ENCODE measurements around the gene CES4A. TPM values are rescaled to one million over a fixed set of nuclear protein-coding genes. Genes with fewer than 3 reads are reported as not detected.
A peak's percentile ranks its signal among the peaks of the same experiment; 100 is the strongest.

The CES4A gene
- total and polyA plus RNA-seq, 9 of the 15 experiments (the other 6 are each of a cell fraction or from before 2014, with no cell fraction given), result 0.09 to 0.13 (median 0.11) TPM; not detected in 6

DNA sequence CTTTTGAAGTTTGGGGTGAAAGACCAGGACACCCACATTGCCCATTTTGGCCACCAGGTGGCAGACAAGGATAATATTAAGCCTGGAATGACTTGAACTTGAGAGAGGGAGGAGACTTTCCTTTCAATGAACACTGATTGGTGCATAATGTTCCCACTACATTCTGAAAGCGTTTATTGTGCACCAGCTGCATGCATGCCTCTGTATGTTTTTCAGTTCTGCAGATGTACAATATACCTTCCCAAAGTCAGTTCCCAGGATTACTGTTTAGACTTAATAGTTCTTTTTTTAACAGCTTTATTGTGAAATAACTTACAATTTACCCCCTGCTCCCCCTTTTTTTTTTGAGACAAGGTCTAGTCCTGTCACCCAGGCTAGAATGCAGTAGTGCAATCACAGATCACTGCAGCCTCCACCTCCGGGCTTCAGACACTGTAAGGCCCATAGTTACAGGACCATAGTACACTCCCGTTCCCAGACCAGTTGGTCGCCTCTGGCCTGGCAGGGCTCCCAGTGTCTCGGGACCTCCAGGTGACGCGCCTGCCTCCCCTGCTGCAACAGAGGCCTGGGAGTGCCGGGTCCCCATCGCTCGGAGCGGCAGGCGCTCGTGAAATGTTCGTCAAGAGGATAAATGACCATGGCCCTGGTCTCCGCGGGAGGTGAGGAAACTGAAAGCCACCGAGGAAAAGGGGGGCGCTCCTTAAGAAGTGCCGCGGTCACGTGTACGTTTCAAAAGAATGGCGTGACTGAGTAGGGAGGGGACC lies 40.9 kb upstream of the CES4A start (continued):
- TF ChIP-seq, protein P1, sequence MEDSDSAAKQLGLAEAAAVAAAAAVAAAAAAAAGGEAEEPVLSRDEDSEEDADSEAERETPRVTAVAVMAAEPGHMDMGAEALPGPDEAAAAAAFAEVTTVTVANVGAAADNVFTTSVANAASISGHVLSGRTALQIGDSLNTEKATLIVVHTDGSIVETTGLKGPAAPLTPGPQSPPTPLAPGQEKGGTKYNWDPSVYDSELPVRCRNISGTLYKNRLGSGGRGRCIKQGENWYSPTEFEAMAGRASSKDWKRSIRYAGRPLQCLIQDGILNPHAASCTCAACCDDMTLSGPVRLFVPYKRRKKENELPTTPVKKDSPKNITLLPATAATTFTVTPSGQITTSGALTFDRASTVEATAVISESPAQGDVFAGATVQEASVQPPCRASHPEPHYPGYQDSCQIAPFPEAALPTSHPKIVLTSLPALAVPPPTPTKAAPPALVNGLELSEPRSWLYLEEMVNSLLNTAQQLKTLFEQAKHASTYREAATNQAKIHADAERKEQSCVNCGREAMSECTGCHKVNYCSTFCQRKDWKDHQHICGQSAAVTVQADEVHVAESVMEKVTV (CRISPR knock-in tag; IDR thresholded peaks at IDR 0.05), result peak; percentile 52; the same call in 1 of the 2 replicates
- TF ChIP-seq YY1 (IDR thresholded peaks at IDR 0.05; ENCODE audit: borderline replicate concordance in 1 of 3, control insufficient read depth in 1 of 3, extremely low read depth in 1 of 3, insufficient read depth in 3 of 3, insufficient read length in 1 of 3, insufficient replicate concordance in 2 of 3, low read depth in 1 of 3, low read length in 2 of 3), result no peak
- no peak for TF ChIP-seq CEBPG (CRISPR knock-in tag; IDR thresholded peaks at IDR 0.05)
- peak in 1 of 2 experiments; percentile 47; a peak in 1 of 4 replicates for TF ChIP-seq CEBPG (tag; conservative IDR thresholded peaks at IDR 0.05 in 1 of 2, IDR thresholded peaks at IDR 0.05 in 1 of 2)
- TF ChIP-seq SMC3 (conservative IDR thresholded peaks at IDR 0.05; ENCODE audit: insufficient read depth, low read depth, low read length), result peak; percentile 87
- 0 out of 2 replicates have a peak, but pooled peaks have one; percentile 13 for TF ChIP-seq TEAD4 (IDR thresholded peaks at IDR 0.05; ENCODE audit: low read length)
- no peak for TF ChIP-seq TEAD4 (CRISPR knock-in tag; IDR thresholded peaks at IDR 0.05; ENCODE audit: borderline replicate concordance)
- no peak for TF ChIP-seq PHB (CRISPR knock-in tag; IDR thresholded peaks at IDR 0.05)
- no peak for TF ChIP-seq MED1 (CRISPR knock-in tag; IDR thresholded peaks at IDR 0.05; ENCODE audit: borderline replicate concordance)
- TF ChIP-seq ZKSCAN8 (CRISPR knock-in tag; IDR thresholded peaks at IDR 0.05), result peak; percentile 98
- TF ChIP-seq, protein P2, sequence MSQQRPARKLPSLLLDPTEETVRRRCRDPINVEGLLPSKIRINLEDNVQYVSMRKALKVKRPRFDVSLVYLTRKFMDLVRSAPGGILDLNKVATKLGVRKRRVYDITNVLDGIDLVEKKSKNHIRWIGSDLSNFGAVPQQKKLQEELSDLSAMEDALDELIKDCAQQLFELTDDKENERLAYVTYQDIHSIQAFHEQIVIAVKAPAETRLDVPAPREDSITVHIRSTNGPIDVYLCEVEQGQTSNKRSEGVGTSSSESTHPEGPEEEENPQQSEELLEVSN (IDR thresholded peaks at IDR 0.05; ENCODE audit: borderline replicate concordance in 1 of 2, extremely low read depth in 1 of 2, insufficient read depth in 1 of 2, insufficient read length in 1 of 2, low read depth in 1 of 2, low read length in 1 of 2, poor library complexity in 1 of 2, severe bottlenecking in 1 of 2), result no peak
- TF ChIP-seq, protein P3, sequence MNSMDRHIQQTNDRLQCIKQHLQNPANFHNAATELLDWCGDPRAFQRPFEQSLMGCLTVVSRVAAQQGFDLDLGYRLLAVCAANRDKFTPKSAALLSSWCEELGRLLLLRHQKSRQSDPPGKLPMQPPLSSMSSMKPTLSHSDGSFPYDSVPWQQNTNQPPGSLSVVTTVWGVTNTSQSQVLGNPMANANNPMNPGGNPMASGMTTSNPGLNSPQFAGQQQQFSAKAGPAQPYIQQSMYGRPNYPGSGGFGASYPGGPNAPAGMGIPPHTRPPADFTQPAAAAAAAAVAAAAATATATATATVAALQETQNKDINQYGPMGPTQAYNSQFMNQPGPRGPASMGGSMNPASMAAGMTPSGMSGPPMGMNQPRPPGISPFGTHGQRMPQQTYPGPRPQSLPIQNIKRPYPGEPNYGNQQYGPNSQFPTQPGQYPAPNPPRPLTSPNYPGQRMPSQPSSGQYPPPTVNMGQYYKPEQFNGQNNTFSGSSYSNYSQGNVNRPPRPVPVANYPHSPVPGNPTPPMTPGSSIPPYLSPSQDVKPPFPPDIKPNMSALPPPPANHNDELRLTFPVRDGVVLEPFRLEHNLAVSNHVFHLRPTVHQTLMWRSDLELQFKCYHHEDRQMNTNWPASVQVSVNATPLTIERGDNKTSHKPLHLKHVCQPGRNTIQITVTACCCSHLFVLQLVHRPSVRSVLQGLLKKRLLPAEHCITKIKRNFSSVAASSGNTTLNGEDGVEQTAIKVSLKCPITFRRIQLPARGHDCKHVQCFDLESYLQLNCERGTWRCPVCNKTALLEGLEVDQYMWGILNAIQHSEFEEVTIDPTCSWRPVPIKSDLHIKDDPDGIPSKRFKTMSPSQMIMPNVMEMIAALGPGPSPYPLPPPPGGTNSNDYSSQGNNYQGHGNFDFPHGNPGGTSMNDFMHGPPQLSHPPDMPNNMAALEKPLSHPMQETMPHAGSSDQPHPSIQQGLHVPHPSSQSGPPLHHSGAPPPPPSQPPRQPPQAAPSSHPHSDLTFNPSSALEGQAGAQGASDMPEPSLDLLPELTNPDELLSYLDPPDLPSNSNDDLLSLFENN (IDR thresholded peaks at IDR 0.05; ENCODE audit: low read depth in 2 of 2, low read length in 2 of 2), result no peak
- no peak for TF ChIP-seq BRD9 (IDR thresholded peaks at IDR 0.05; ENCODE audit: low read depth, partially characterized antibody)
- no peak for TF ChIP-seq KAT2B (IDR thresholded peaks at IDR 0.05; ENCODE audit: low read depth, low read length)
- no peak for TF ChIP-seq SIRT6 (IDR thresholded peaks at IDR 0.05; ENCODE audit: low read depth, low read length)
- peak in 1 of 2 experiments; percentile 67; a peak in 1 of 4 replicates for TF ChIP-seq TEAD1 (CRISPR knock-in tag; IDR thresholded peaks at IDR 0.05)
- TF ChIP-seq RAD21 (CRISPR knock-in tag; conservative IDR thresholded peaks at IDR 0.05 in 1 of 2, IDR thresholded peaks at IDR 0.05 in 1 of 2), result peak; percentile 72 to 83

Data from K562 (cell line).